Glutamatergic neuron (in vitro differentiated cells): ENCODE data around the gene GRIK4. TPM values are rescaled to one million over a fixed set of nuclear protein-coding genes. Genes with fewer than 3 reads are reported as not detected.

Experiments used
- DNase-seq: peaks from one replicate; pipeline ENCODE4 v3.0.0; 2022
- H3K27ac Mint-ChIP-seq: one replicate; pipeline ENCODE4 v1.8.0; 2020; ENCODE audit warnings: mild to moderate bottlenecking, mixed read lengths, inconsistent platforms; ENCODE audit not compliant: unreplicated experiment
- H3K27me3 Mint-ChIP-seq: one replicate; pipeline ENCODE4 v1.8.0; 2020; ENCODE audit warnings: mild to moderate bottlenecking, moderate library complexity, mixed read lengths, inconsistent platforms; ENCODE audit not compliant: unreplicated experiment
- H3K36me3 Mint-ChIP-seq: one replicate; pipeline ENCODE4 v1.8.0; 2020; ENCODE audit warnings: mild to moderate bottlenecking, mixed read lengths, inconsistent platforms; ENCODE audit not compliant: unreplicated experiment
- H3K4me1 Mint-ChIP-seq: one replicate; pipeline ENCODE4 v1.8.0; 2020; ENCODE audit warnings: mild to moderate bottlenecking, low read depth, mixed read lengths, inconsistent platforms; ENCODE audit not compliant: unreplicated experiment
- H3K4me3 Mint-ChIP-seq: one replicate; pipeline ENCODE4 v1.8.0; 2020; ENCODE audit warnings: mild to moderate bottlenecking, mixed read lengths, inconsistent platforms; ENCODE audit not compliant: unreplicated experiment
- H3K9me3 Mint-ChIP-seq: one replicate; pipeline ENCODE4 v1.8.0; 2020; ENCODE audit warnings: mild to moderate bottlenecking, moderate library complexity, mixed read lengths, inconsistent platforms; ENCODE audit not compliant: unreplicated experiment
- CTCF ChIP-seq: fragments of 200-600 bp; sonication (generic); IDR thresholded peaks from one replicate; pipeline ENCODE4 v1.5.0; 2021; ENCODE audit not compliant: partially characterized antibody, unreplicated experiment
- total RNA-seq: library from RNA; stranded (reverse); fragmentation: NEBNext Ultra II Directional; extraction: Animal tissue kit (Norgen Biotek cat#: 25700); gene quantifications from one replicate; pipeline ENCODE4 v1.2.1, GENCODE V29; 2021; ENCODE audit not compliant: unreplicated experiment

The GRIK4 gene
- total RNA-seq, 1 donor from 2014 or later = 3.6 TPM

GRCh38 chr11:120642196-120642894, 130.8 kb downstream of the GRIK4 start:
- H3K9me3 Mint-ChIP-seq = peaks cover 4% of the 10 kb centered on the region
- no peak for DNase-seq
- no peaks in the 10 kb centered on the region for H3K36me3 Mint-ChIP-seq
- H3K4me1 Mint-ChIP-seq = peaks cover 3% of the 10 kb centered on the region
- no peak overlapping the region for H3K27ac Mint-ChIP-seq
- TF ChIP-seq CTCF = no peak
- H3K27me3 Mint-ChIP-seq = peaks cover 6% of the 10 kb centered on the region
- H3K4me3 Mint-ChIP-seq = no peak overlapping the region

GRCh38 chr11:120643284-120643683, 131.7 kb downstream of the GRIK4 start:
- Mint-ChIP-seq H3K27ac (no peak overlapping the region), H3K4me1 (peaks cover 3% of the 10 kb centered on the region), H3K4me3 (no peak overlapping the region), H3K27me3 (peaks cover 6% of the 10 kb centered on the region), H3K36me3 (no peaks in the 10 kb centered on the region), H3K9me3 (peaks cover 4% of the 10 kb centered on the region)
- no peak for DNase-seq
- TF ChIP-seq CTCF = no peak

- H3K4me3 Mint-ChIP-seq = no peak overlapping the region
- peaks cover 6% of the 10 kb centered on the region for H3K27me3 Mint-ChIP-seq
- H3K9me3 Mint-ChIP-seq = peaks cover 4% of the 10 kb centered on the region
- peaks cover 7% of the 10 kb centered on the region for H3K4me1 Mint-ChIP-seq
- TF ChIP-seq CTCF = no peak
- no peaks in the 10 kb centered on the region for H3K36me3 Mint-ChIP-seq
- no peak overlapping the region for H3K27ac Mint-ChIP-seq
- no peak for DNase-seq
Observed at GRCh38 chr11:120645639-120646038, 134.1 kb downstream of the GRIK4 start.

- no peak overlapping the region for H3K27ac Mint-ChIP-seq
- DNase-seq = no peak
Observed at GRCh38 chr11:120646206-120646605, 134.7 kb downstream of the GRIK4 start.

More at GRCh38 chr11:120646206-120646605, 134.7 kb downstream of the GRIK4 start:
- H3K27me3 Mint-ChIP-seq = peaks cover 6% of the 10 kb centered on the region
- peaks cover 7% of the 10 kb centered on the region for H3K4me1 Mint-ChIP-seq
- H3K36me3 Mint-ChIP-seq = no peaks in the 10 kb centered on the region
- no peak overlapping the region for H3K4me3 Mint-ChIP-seq
- TF ChIP-seq CTCF = no peak
- H3K9me3 Mint-ChIP-seq = peaks cover 4% of the 10 kb centered on the region
